SU-DHL-6 (cell line): ENCODE measurements around the gene PKNOX2.

ENCODE experiments used
- H2AFZ ChIP-seq: fragments of 200-600 bp; sonication (generic); 2 replicates; pipeline ENCODE4 v1.6.1; 2014; ENCODE audit warnings: low read depth, mild to moderate bottlenecking, moderate library complexity, mixed read lengths, antibody characterized with exemption, low read length; ENCODE audit not compliant: severe bottlenecking
- H3F3A ChIP-seq: fragments of 200-600 bp; shearing (Covaris generic); 2 replicates; pipeline ENCODE4 v1.6.0; 2016; ENCODE audit warnings: antibody characterized with exemption, mild to moderate bottlenecking; ENCODE audit not compliant: insufficient read depth
- H3K27ac ChIP-seq: fragments of 200-600 bp; sonication (generic); 2 replicates; pipeline ENCODE4 v1.5.1; 2016; ENCODE audit warnings: low read depth, mild to moderate bottlenecking, low read length, moderate library complexity, mixed read lengths
- H3K27me3 ChIP-seq: fragments of 200-600 bp; sonication (generic), shearing (Covaris generic); 2 replicates; pipeline ENCODE4 v1.6.0; 2014; ENCODE audit warnings: mild to moderate bottlenecking, low read length
- H3K36me3 ChIP-seq: fragments of 200-600 bp; sonication (generic); 2 replicates; pipeline ENCODE4 v1.6.1; 2014; ENCODE audit warnings: mild to moderate bottlenecking, low read length, mixed read lengths
- H3K4me2 ChIP-seq: fragments of 300-600, 200-600 bp; shearing (Covaris generic), sonication (generic); 2 replicates; pipeline ENCODE4 v1.6.0; 2014; ENCODE audit warnings: low read length, low read depth, mild to moderate bottlenecking; ENCODE audit not compliant: poor library complexity, severe bottlenecking
- H3K4me3 ChIP-seq: fragments of 200-600 bp; sonication (generic); 2 replicates; pipeline ENCODE4 v1.5.1; 2014; ENCODE audit warnings: antibody characterized with exemption, low read length, mild to moderate bottlenecking, mixed read lengths; ENCODE audit not compliant: insufficient read depth, poor library complexity, severe bottlenecking
- H3K79me2 ChIP-seq: fragments of 200-600 bp; sonication (generic); 2 replicates; pipeline ENCODE4 v1.6.1; 2014; ENCODE audit warnings: mild to moderate bottlenecking, low read length, moderate library complexity; ENCODE audit not compliant: insufficient read depth
- H3K9ac ChIP-seq: fragments of 200-600 bp; sonication (generic); 2 replicates; pipeline ENCODE4 v1.7.0; 2014; ENCODE audit warnings: mild to moderate bottlenecking, low read length
- H3K9me2 ChIP-seq: fragments of 200-600 bp; sonication (generic); replicated peaks from 2 replicates; pipeline ENCODE4 v1.6.1; 2014; ENCODE audit warnings: low read length; ENCODE audit not compliant: insufficient read depth
- H3K9me3 ChIP-seq: fragments of 200-600 bp; sonication (generic); 2 replicates; pipeline ENCODE4 v1.6.1; 2014; ENCODE audit warnings: low read length, mixed read lengths; ENCODE audit not compliant: insufficient read depth
- H4K20me1 ChIP-seq: fragments of 200-600 bp; sonication (generic); 2 replicates; pipeline ENCODE4 v1.6.1; 2014; ENCODE audit warnings: low read depth, mild to moderate bottlenecking, antibody characterized with exemption, low read length, moderate library complexity, mixed read lengths
- EZH2phosphoT487 ChIP-seq: fragments of 200-600 bp; sonication (generic), shearing (Covaris generic); conservative IDR thresholded peaks from 2 replicates; pipeline ENCODE4 v1.6.1; 2018; ENCODE audit warnings: mild to moderate bottlenecking, antibody characterized with exemption, low read length, moderate library complexity, mixed read lengths
- TF ChIP-seq, protein P1 (sequence below): fragments of 200-600 bp; sonication (generic); IDR thresholded peaks from one replicate; pipeline ENCODE4 v1.5.1; 2017; ENCODE audit warnings: antibody characterized with exemption, mild to moderate bottlenecking, low read length, moderate library complexity; ENCODE audit not compliant: insufficient read depth, poor library complexity, severe bottlenecking

The PKNOX2 gene

DNA sequence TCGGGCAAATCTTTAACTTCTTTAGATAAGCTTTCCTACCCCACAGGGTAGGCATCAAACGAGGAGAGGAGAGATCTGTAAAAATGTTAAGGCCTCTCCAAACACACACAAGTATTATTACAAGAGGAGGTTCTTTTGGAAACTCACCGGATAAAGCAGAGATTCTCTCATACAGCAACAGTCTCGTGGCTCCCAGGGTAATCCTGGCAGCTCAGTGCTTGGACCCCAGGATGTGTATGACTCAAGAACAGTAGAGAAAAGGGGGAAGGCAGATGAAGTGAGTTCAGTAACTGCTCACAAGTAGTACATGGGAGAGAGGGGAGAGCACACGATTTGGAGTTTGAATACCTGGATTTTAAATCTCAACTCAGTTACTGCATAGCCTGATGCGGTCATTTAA, 210.6 kb downstream of the PKNOX2 start:
- Histone ChIP-seq H3K36me3 (no peaks in the 10 kb centered on the region), H3K27me3 (no peaks in the 10 kb centered on the region), H4K20me1 (no peaks in the 10 kb centered on the region), H3K27ac (no peak overlapping the region), H3F3A (no peaks in the 10 kb centered on the region), H2AFZ (no peak overlapping the region), H3K79me2 (no peaks in the 10 kb centered on the region), H3K9me2 (no peaks in the 10 kb centered on the region), H3K9ac (no peak overlapping the region), H3K9me3 (no peaks in the 10 kb centered on the region), H3K4me3 (no peak overlapping the region), H3K4me2 (no peak overlapping the region)
- no peak for TF ChIP-seq EZH2phosphoT487
- TF ChIP-seq, protein P1, sequence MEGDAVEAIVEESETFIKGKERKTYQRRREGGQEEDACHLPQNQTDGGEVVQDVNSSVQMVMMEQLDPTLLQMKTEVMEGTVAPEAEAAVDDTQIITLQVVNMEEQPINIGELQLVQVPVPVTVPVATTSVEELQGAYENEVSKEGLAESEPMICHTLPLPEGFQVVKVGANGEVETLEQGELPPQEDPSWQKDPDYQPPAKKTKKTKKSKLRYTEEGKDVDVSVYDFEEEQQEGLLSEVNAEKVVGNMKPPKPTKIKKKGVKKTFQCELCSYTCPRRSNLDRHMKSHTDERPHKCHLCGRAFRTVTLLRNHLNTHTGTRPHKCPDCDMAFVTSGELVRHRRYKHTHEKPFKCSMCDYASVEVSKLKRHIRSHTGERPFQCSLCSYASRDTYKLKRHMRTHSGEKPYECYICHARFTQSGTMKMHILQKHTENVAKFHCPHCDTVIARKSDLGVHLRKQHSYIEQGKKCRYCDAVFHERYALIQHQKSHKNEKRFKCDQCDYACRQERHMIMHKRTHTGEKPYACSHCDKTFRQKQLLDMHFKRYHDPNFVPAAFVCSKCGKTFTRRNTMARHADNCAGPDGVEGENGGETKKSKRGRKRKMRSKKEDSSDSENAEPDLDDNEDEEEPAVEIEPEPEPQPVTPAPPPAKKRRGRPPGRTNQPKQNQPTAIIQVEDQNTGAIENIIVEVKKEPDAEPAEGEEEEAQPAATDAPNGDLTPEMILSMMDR = no peak

DNA sequence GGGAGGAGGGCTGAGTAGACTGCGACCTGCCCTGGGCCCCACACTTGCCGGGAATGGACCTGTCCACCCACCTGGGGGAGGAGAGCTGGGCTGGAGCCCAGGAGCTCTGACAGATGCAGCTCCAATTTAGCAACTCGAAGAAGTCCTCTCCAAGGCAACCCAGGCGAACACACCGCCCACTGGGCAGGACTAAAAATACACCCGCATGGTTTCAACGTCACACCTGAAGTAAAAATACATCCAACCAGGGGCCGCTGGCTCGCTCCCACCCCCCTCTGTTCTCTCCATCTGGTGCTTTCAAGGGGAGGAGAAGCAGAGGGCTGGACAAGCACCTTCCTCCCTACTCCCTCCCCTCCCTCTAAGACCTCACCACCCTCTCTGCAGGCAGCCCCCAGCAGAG, 211.6 kb downstream of the PKNOX2 start:
- TF ChIP-seq EZH2phosphoT487 = no peak
- TF ChIP-seq, protein P1 = no peak
- Histone ChIP-seq H3K4me2 (no peak overlapping the region), H3K27me3 (no peaks in the 10 kb centered on the region)

DNA sequence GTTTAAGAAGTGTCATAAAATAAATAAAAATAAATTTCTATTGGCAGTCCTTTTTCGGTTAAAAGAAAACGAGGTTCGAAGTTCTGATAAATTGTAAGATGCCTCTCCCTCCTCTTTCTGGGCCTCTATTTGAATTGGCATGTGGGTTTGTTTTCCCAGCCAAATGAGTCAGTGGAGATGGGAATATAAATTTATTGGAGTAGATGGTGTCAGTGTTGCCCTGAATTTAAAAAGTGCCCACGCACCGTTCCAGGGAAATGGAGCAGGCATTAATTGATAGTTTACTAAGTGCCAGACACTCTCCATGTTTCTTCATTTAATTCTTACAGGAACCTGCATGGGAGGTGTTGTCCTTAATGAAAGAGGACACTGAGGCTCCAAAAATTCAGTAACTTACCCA, 212.3 kb downstream of the PKNOX2 start:
- no peak overlapping the region for H2AFZ ChIP-seq
- no peaks in the 10 kb centered on the region for H4K20me1 ChIP-seq
- no peak overlapping the region for H3K27ac ChIP-seq
- H3K9ac ChIP-seq = no peak overlapping the region
- no peaks in the 10 kb centered on the region for H3K27me3 ChIP-seq
- H3K4me2 ChIP-seq = no peak overlapping the region
- TF ChIP-seq EZH2phosphoT487 = no peak
- TF ChIP-seq, protein P1 = no peak
- H3K9me3 ChIP-seq = no peaks in the 10 kb centered on the region
- no peaks in the 10 kb centered on the region for H3F3A ChIP-seq
- no peaks in the 10 kb centered on the region for H3K36me3 ChIP-seq
- H3K9me2 ChIP-seq = no peaks in the 10 kb centered on the region
- no peak overlapping the region for H3K4me3 ChIP-seq
- H3K79me2 ChIP-seq = no peaks in the 10 kb centered on the region

More for the DNA sequence above, 211.6 kb downstream of the PKNOX2 start:
- Histone ChIP-seq H3K9me2 (no peaks in the 10 kb centered on the region), H3K36me3 (no peaks in the 10 kb centered on the region), H2AFZ (no peak overlapping the region), H3K9me3 (no peaks in the 10 kb centered on the region), H3F3A (no peaks in the 10 kb centered on the region), H3K9ac (no peak overlapping the region), H3K27ac (no peak overlapping the region), H3K4me3 (no peak overlapping the region), H3K79me2 (no peaks in the 10 kb centered on the region), H4K20me1 (no peaks in the 10 kb centered on the region)

DNA sequence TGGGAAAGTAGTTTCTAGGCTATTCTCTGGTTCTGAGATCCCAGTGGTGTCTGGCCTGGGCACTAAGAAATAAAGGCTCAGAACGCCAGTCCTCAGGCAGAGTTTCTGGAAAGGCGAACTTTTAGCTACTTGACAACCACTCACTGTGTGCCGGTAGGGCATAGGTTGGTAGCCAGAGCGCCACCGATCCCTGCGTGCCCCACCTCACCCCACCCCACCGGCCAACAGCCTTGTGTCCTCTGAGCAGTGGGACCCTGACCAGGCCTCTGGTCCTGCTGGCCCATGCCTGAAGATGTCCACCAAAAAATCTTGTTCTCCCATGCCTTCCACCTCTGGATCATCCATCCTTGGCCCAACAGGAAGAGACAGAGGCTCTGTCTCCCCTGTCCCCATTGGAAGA, 213.5 kb downstream of the PKNOX2 start:
- no peak for TF ChIP-seq EZH2phosphoT487
- Histone ChIP-seq H3F3A (no peaks in the 10 kb centered on the region), H3K4me2 (no peak overlapping the region), H2AFZ (no peak overlapping the region), H3K9me3 (no peaks in the 10 kb centered on the region), H3K36me3 (no peaks in the 10 kb centered on the region), H3K4me3 (no peak overlapping the region), H3K27me3 (no peaks in the 10 kb centered on the region), H3K9me2 (no peaks in the 10 kb centered on the region), H4K20me1 (no peaks in the 10 kb centered on the region), H3K27ac (no peak overlapping the region), H3K9ac (no peak overlapping the region), H3K79me2 (no peaks in the 10 kb centered on the region)
